DMS153 (cell line): ENCODE results near the gene CHRNA3.

ENCODE experiments used
- DNase-seq: peaks from one replicate; lab custom pipeline; 2025; lab: John Stamatoyannopoulos, UW

Gene CHRNA3

GRCh38 chr15:78636378-78636859, 15.6 kb upstream of the CHRNA3 start:
- DNase-seq: no peak

DNA sequence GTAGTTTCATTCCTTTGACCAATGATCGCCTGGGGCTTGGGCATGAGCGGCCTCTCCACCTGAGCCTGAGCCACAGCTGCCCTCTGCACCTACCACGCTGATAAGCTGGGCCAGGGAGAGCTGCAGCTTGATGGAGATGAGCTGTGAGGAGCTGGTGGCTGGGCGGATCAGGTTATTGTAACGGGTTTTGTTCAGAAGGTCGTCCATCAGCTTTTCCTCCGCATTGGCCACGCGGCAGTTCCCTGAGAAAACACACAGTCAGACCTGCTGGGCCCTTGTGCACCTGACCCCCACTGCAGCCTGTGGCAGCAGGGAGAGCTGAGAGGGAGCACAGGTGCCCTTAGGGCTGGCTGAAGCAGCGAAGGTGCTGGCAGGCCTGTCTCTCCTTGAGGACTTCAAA, 14.6 kb upstream of the CHRNA3 start:
- no peak for DNase-seq

DNA sequence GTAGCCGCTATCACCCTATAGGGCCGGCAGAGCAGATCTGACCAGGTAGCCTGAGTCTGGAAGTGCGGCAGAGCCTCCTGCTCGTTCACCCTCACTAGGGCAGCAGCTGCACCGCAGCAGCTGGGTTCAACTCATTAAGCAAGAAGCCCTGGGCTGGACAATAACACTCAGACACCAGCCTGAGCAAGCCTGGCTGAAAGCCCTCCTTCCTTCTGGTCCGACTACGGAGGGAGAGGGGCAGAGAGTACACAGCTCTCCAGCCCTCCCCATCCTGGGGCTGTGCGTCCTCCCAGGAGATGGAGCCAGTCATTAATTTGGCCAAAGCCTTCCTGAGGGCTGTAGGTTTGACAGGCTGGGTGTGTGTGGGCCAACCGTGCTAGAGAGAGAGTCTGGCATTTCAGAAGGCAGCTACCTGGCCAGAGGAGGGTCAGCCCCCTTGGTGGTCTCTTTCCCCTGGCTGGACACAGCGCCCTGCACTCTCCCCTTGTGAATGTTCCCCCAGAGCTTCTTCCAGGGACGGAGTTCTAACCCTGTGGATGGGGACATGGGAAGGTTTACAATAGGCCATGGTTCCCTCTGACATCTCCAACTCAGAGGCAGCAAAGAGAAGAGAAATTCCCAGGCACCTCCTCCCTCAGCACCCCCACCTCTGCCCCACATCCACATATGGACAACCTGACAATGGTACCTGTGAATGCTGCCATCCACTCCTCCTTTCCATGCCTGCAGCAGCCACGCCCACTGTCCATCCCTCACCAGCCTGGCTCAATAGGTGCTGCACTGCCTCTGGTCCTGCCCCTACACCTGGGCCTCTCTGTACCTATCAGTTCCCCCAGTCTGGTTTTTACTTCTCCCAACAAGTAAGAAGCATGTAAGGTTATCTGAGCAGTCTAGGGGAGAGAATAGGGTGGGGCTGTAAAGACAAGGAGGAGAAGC, 13.7 kb upstream of the CHRNA3 start:
- no peak for DNase-seq

GRCh38 chr15:78633348-78633747, 12.6 kb upstream of the CHRNA3 start:
- DNase-seq: no peak

- DNase-seq: no peak
Measured at GRCh38 chr15:78630886-78631633, 10.3 kb upstream of the CHRNA3 start.

- no peak for DNase-seq
Measured at GRCh38 chr15:78629716-78630065, 8.9 kb upstream of the CHRNA3 start.

GRCh38 chr15:78629031-78629715, 8.4 kb upstream of the CHRNA3 start:
- DNase-seq: no peak

- DNase-seq: no peak
Measured at GRCh38 chr15:78628227-78628626, 7.4 kb upstream of the CHRNA3 start.

GRCh38 chr15:78627348-78627747, 6.6 kb upstream of the CHRNA3 start:
- DNase-seq: no peak

- DNase-seq: no peak
Measured at GRCh38 chr15:78626381-78626995, 5.7 kb upstream of the CHRNA3 start.

DNA sequence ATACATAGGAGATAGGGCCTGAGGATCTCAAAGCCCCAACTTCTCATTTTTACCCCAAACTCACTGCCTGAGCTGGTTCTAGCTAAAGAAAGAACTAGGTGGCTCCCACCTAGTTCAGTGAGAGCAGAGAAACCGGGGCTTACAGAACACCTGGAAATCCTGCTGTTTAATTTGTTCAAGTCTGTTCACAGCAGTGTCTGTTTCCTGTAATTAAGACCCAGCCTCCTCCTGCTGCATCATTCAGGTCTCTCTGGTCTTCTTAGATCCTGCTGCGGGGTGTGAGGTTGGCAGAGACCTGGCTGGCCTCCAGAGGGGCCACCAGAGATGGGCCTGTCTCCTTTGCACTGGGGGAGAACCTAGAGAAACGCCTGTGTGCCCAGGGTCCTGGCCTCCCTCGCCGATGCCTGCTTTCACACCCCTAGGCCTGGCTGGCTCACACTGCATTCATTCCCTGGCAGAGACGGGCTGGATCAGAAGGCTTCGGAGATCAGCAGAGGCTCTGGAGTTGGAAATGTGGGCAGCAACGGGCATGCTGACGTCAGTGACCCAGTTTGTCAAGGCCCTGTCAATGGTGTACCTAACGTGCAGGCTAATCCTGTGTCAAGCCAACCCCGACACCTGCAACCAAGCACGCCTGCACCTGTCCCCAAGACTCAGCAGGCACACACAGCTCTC, 4.9 kb upstream of the CHRNA3 start:
- peak; percentile 1 for DNase-seq

- no peak for DNase-seq
Measured at GRCh38 chr15:78624651-78625590, 4.1 kb upstream of the CHRNA3 start.

DNA sequence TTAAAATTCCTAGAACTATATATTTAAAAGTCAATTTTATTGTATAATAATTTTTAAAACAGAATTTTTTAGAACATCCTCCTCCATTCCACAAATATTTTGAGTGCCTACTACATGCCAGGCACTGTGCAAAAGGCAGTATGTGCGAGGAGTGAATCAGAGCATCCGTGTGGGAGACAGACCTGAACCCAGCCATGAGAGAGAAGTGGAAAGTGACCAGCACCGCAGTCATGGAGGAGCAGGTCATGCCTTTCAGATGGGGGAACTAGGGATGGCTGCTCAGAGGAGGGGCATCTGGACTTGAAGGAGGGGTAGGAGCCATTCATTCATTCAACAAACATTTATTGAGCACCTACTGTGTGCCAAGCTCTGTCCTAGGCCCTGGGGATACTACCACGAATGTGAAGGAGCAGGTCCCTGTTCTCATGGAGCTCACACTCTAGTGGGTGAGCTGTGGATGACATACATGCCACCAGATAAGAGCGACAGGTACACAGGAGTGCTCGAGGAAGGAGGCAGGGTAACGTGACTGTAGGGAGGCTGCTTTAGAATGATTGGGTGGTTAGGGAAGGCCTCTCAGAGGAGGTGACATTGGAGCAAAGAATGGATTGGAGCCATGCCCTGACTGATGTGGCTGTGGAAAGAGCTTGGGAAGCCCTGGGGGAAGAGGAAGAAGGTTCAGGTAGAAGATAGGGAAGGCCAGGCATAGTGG, 3.1 kb upstream of the CHRNA3 start:
- no peak for DNase-seq

GRCh38 chr15:78621810-78622402, 1.1 kb upstream of the CHRNA3 start:
- DNase-seq: no peak

GRCh38 chr15:78620021-78620526, 722 bp downstream of the CHRNA3 start:
- no peak for DNase-seq

DNA sequence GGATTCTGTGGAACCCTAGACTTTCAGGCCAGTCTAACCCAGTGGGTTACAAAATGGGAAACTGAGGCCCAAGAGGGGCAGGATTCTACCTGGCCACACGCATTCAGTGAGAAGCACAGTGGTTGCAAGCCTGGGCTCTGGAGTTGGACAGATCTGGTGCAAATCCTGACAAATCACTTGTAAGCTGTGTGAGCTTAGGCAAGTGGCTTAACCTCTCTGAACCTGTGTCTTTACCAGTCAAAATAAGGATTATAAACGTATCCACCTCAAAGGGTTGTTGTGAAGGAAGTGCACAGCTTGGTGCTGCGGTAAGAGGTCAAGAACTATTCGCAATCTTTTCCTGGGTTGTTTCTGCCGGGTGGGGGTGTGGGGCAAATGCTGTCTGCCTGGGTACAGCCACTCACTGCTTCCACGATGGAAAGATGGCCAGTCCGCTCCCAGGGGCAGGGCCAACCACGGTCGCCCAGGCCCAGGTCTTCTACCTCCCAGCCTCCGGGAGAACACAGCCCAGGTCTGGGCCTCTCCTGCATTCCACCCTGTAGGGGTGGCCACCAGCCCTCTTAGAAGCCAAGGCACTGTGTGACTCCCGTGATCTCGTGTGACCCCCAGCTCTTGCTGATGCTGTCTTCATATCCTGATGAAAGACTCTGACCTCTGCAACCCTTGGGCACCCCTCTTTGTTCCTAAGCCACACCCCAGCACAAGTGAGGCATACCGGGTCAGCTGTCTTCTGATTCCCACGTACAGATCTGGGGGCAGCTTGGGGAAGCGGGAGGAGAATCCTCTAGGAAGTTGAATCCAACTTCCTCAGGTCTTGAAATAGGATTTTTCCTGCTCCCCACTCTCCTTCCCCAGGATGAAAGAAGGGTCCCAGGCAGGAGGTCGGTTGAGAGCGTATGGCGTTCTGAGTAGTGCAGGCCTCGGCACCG, 1.5 kb downstream of the CHRNA3 start:
- no peak for DNase-seq

DNA sequence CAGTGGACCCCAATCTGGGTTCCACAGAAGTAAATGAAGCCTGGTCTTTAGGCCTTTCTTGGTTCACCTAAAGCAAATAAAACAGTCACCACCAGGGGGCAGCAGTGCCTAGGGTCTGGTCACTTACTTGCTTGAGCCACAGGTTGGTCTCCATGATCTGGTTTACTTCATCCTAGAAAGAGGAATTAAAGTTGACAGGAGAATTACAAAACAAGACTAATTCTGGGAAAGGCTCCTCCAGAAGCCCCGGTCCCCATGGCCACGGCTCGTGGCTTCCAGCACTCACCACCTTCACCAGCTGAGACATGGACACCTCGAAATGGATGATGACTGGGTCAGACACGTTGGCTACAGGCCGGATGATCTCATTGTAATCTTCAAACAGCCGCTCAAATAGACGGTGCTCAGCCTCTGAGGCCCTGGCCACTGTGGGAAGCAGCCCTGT, 2.3 kb downstream of the CHRNA3 start:
- DNase-seq: peak; percentile 51

GRCh38 chr15:78618064-78618463, 2.7 kb downstream of the CHRNA3 start:
- no peak for DNase-seq
